BJ (cell line): ENCODE measurements around the gene TIGD3. TPM values are rescaled to one million over a fixed set of nuclear protein-coding genes. Genes with fewer than 3 reads are reported as not detected.
A peak's percentile ranks its signal among the peaks of the same experiment; 100 is the strongest.

Experiments used
- CTCF ChIA-PET: fragments of 350-600 bp; formaldehyde crosslinking; extraction: SDS; loops from one replicate; lab custom pipeline; 2021; ENCODE audit warnings: antibody characterized with exemption, inconsistent platforms; lab: Yijun Ruan, JAX
- POLR2A ChIA-PET: fragments of 300-600 bp; sonication (Branson Sonifier 250); formaldehyde crosslinking; extraction: SDS; loops from one replicate; lab custom pipeline; 2021; ENCODE audit warnings: antibody characterized with exemption; lab: Charles Lee
- DNase-seq: peaks from one replicate; pipeline ENCODE4 v3.0.0-alpha.2; 2011; ENCODE audit warnings: low read depth
- H3K27me3 ChIP-seq: 2 replicates; pipeline ENCODE4 v1.6.0; 2011; ENCODE audit warnings: low read length; ENCODE audit not compliant: control insufficient read depth, insufficient read depth
- H3K36me3 ChIP-seq: 2 replicates; pipeline ENCODE4 v1.5.1; 2011; ENCODE audit warnings: low read length; ENCODE audit not compliant: control insufficient read depth, insufficient read depth
- H3K4me3 ChIP-seq: 2 replicates; pipeline ENCODE4 v1.5.1; 2011; ENCODE audit warnings: low read depth, mild to moderate bottlenecking, control low read depth, low read length
- polyA plus RNA-seq: library from polyadenylated mRNA; depleted of rRNA; stranded (reverse); fragments of >200 nt; gene quantifications from 2 replicates; pipeline ENCODE4 v1.2.3, GENCODE V29; 2011
- TF ChIP-seq, protein P1 (sequence below): IDR thresholded peaks from 2 replicates; pipeline ENCODE4 v1.5.1; 2011; ENCODE audit warnings: low read depth, mild to moderate bottlenecking, control low read depth, inconsistent platforms, low read length, moderate library complexity; ENCODE audit not compliant: insufficient read depth

The TIGD3 gene
- polyA plus RNA-seq, 1 experiment: 0.06 TPM

DNA sequence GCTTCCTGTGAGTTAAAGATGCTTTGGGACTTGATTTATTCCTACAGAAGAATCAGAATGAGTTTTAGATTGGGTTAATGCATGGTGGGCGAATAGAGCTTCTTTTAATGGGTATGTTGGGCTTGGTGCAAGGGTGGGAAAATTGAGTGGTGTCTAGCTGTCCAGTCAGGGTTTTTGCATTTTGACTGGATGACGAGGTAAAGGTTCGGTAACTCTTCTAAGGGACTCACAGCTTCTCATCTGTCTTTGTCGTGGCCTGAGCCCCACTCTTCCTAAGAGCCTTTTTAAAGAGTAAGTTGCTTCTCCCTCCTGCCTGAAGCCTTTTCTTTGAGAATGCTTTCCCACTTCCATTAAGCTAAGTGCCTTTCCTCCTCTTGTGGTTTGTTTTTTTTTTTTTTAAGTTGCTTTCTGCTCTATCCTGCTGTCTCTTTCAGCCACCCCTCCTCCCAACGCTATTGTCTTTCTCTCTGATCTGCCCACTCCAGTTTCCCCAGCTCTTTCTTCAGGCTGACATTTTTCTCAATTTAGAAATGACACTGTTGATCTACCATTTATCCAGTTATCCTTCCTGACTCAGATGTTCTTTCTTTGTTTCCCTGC is 19.8 kb upstream of the TIGD3 start:
- DNase-seq: no peak
- Histone ChIP-seq H3K4me3 (peak overlapping the region; percentile 89), H3K36me3 (peaks cover 4% of the 10 kb centered on the region), H3K27me3 (no peaks in the 10 kb centered on the region)
- ChIA-PET CTCF (interaction anchor here (0.8 to 9.6 kb wide), 6 partner anchors 11 to 110 kb away, joined by 3 to 145 read pairs (median 8); partner anchors contain the start of gene CDC42EP2), POLR2A (interaction anchor here (0.6 to 0.7 kb wide), 2 partner anchors 42 to 60 kb away, joined by 3 to 13 read pairs; no protein-coding TSS in a partner anchor)
- TF ChIP-seq, protein P1, sequence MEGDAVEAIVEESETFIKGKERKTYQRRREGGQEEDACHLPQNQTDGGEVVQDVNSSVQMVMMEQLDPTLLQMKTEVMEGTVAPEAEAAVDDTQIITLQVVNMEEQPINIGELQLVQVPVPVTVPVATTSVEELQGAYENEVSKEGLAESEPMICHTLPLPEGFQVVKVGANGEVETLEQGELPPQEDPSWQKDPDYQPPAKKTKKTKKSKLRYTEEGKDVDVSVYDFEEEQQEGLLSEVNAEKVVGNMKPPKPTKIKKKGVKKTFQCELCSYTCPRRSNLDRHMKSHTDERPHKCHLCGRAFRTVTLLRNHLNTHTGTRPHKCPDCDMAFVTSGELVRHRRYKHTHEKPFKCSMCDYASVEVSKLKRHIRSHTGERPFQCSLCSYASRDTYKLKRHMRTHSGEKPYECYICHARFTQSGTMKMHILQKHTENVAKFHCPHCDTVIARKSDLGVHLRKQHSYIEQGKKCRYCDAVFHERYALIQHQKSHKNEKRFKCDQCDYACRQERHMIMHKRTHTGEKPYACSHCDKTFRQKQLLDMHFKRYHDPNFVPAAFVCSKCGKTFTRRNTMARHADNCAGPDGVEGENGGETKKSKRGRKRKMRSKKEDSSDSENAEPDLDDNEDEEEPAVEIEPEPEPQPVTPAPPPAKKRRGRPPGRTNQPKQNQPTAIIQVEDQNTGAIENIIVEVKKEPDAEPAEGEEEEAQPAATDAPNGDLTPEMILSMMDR: no peak

DNA sequence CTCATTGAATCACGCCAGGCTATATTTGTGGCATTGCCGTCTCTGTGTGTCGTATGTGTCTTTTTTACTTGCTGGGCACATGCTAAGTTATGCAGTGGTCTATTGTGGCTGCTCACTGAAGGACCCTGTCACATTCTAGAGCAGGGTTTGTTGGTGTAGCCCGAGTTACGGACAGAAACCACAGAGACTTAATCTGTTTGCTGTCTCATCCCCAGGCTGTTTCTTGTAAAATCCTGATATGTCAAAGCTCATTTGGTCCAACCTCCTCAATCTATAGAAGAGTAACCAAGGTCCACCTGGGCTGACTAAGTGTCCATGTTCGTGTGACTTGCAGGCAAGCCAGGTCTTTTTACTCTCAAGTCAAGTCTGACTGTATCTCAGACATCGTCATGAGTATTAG is 15.9 kb upstream of the TIGD3 start:
- Histone ChIP-seq H3K27me3 (no peaks in the 10 kb centered on the region), H3K36me3 (peaks cover 31% of the 10 kb centered on the region), H3K4me3 (no peak overlapping the region)
- POLR2A ChIA-PET: no interaction called here
- TF ChIP-seq, protein P1: no peak
- DNase-seq: no peak
- CTCF ChIA-PET: interaction anchor here (1.4 to 1.8 kb wide), 4 partner anchors 9 to 113 kb away, joined by 3 to 8 read pairs (median 6); no protein-coding TSS in a partner anchor

DNA sequence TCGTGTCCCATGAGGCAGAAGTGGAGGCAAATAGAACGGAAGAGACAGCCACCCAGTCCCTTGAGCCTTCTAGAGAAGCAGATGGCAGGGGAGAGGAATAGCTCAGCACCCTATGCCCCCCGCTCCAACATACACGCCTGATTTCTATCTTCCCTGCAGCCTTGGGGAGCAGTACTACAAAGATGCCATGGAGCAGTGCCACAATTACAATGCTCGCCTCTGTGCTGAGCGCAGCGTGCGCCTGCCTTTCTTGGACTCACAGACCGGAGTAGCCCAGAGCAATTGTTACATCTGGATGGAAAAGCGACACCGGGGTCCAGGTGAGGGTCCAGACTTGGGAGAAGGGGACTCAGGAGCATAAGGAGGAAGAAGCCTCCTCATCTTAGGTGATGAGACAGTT is 14.3 kb upstream of the TIGD3 start:
- CTCF ChIA-PET: interaction anchor here (1.2 kb wide), 1 partner anchor 8 kb away, joined by 3 read pairs; no protein-coding TSS in a partner anchor
- no peak for DNase-seq

DNA sequence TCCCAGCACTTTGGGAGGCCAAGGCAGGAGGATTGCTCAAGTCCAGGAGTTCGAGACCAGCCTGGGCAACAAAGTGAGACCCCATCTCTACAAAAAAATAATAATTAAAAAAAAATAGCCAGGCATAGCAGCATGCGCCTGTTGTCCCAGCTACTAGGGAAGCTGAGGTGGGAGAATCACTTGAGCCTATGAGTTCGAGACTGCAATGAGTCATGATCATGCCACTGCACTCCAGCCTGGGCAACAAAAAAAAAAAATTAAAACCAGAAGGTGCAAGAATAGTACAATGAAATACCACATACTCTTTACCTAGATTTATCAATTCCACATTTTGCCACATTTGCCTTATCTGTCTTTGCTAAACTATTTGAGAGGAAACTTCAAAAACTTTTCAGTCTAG is 12.7 kb upstream of the TIGD3 start:
- CTCF ChIA-PET: interaction anchor here (0.6 to 3.0 kb wide), 3 partner anchors 9 to 64 kb away, joined by 3 to 12 read pairs (median 3); no protein-coding TSS in a partner anchor
- no peaks in the 10 kb centered on the region for H3K27me3 ChIP-seq
- H3K36me3 ChIP-seq: peaks cover 53% of the 10 kb centered on the region
- POLR2A ChIA-PET: interaction anchor here (0.6 kb wide), 1 partner anchor 12 kb away, joined by 4 read pairs; no protein-coding TSS in a partner anchor
- no peak overlapping the region for H3K4me3 ChIP-seq
- TF ChIP-seq, protein P1: no peak
- no peak for DNase-seq

More for the DNA sequence above, 14.3 kb upstream of the TIGD3 start:
- POLR2A ChIA-PET: no interaction called here
- Histone ChIP-seq H3K36me3 (peaks cover 44% of the 10 kb centered on the region), H3K27me3 (no peaks in the 10 kb centered on the region), H3K4me3 (no peak overlapping the region)
- TF ChIP-seq, protein P1: no peak

DNA sequence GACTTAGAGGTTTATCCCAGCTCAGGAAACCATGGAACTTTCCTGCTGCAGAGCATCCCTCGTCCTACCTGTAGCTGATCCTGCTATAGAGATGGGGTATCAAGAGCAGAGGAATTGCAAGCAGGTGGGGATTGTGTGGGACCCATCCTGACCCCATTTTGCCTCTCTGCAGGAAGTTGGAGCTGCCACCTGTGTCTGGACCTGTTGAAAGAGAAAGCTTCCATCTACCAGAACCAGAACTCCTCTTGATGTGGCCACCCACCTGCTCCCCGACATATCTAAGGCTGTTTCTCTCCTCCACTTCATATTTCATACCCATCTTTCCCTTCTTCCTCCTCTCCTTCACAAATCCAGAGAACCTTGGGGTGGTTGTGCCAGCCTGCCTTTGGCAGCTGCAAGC is 3.0 kb upstream of the TIGD3 start:
- Histone ChIP-seq H3K27me3 (peaks cover 3% of the 10 kb centered on the region), H3K36me3 (peaks cover 22% of the 10 kb centered on the region), H3K4me3 (no peak overlapping the region)
- TF ChIP-seq, protein P1: no peak
- POLR2A ChIA-PET: no interaction called here
- no peak for DNase-seq
- CTCF ChIA-PET: interaction anchor here (0.6 to 3.1 kb wide), 4 partner anchors 8 to 158 kb away, joined by 4 to 15 read pairs (median 8); partner anchors contain the start of gene CDC42EP2
